BJ (cell line): ENCODE results near the gene CIDEB. TPM values are rescaled to one million over a fixed set of nuclear protein-coding genes. Genes with fewer than 3 reads are reported as not detected.

Experiments used
- CTCF ChIA-PET: fragments of 350-600 bp; formaldehyde crosslinking; extraction: SDS; loops from one replicate; lab custom pipeline; 2021; ENCODE audit warnings: antibody characterized with exemption, inconsistent platforms; lab: Yijun Ruan, JAX
- POLR2A ChIA-PET: fragments of 300-600 bp; sonication (Branson Sonifier 250); formaldehyde crosslinking; extraction: SDS; loops from one replicate; lab custom pipeline; 2021; ENCODE audit warnings: antibody characterized with exemption; lab: Charles Lee
- DNase-seq: peaks from one replicate; pipeline ENCODE4 v3.0.0-alpha.2; 2011; ENCODE audit warnings: low read depth
- H3K27me3 ChIP-seq: 2 replicates; pipeline ENCODE4 v1.6.0; 2011; ENCODE audit warnings: low read length; ENCODE audit not compliant: control insufficient read depth, insufficient read depth
- H3K36me3 ChIP-seq: 2 replicates; pipeline ENCODE4 v1.5.1; 2011; ENCODE audit warnings: low read length; ENCODE audit not compliant: control insufficient read depth, insufficient read depth
- H3K4me3 ChIP-seq: 2 replicates; pipeline ENCODE4 v1.5.1; 2011; ENCODE audit warnings: low read depth, mild to moderate bottlenecking, control low read depth, low read length
- CTCF ChIP-seq: IDR thresholded peaks from 2 replicates; pipeline ENCODE4 v1.5.1; 2011; ENCODE audit warnings: low read depth, mild to moderate bottlenecking, control low read depth, inconsistent platforms, low read length, moderate library complexity; ENCODE audit not compliant: insufficient read depth
- polyA plus RNA-seq: library from polyadenylated mRNA; depleted of rRNA; stranded (reverse); fragments of >200 nt; gene quantifications from 2 replicates; pipeline ENCODE4 v1.2.3, GENCODE V29; 2011

Gene CIDEB
- polyA plus RNA-seq, 1 experiment: 0.98 TPM

GRCh38 chr14:24290746-24291145, 17.0 kb downstream of the CIDEB start:
- no peak for TF ChIP-seq CTCF
- Histone ChIP-seq H3K27me3 (no peaks in the 10 kb centered on the region), H3K4me3 (no peak overlapping the region), H3K36me3 (peaks cover 7% of the 10 kb centered on the region; the same call in 1 of the 2 replicates)
- ChIA-PET CTCF (interaction anchor here (0.7 to 3.9 kb wide), 4 partner anchors 10 to 71 kb away, joined by 3 to 16 read pairs (median 7); partner anchors contain the start of genes RABGGTA and TINF2), POLR2A (no interaction called here)
- no peak for DNase-seq

GRCh38 chr14:24289649-24290280, 18.0 kb downstream of the CIDEB start:
- CTCF ChIA-PET: interaction anchor here (0.7 to 3.9 kb wide), 6 partner anchors 11 to 201 kb away, joined by 3 to 16 read pairs (median 4); partner anchors contain the start of genes CIDEB, RABGGTA and TINF2
- Histone ChIP-seq H3K36me3 (peaks cover 7% of the 10 kb centered on the region; the same call in 1 of the 2 replicates), H3K27me3 (no peaks in the 10 kb centered on the region), H3K4me3 (no peak overlapping the region)
- TF ChIP-seq CTCF: no peak
- no peak for DNase-seq
- POLR2A ChIA-PET: no interaction called here

GRCh38 chr14:24286996-24287395, 20.8 kb downstream of the CIDEB start:
- TF ChIP-seq CTCF: no peak
- no peaks in the 10 kb centered on the region for H3K27me3 ChIP-seq
- ChIA-PET CTCF (interaction anchor here (0.8 to 9.7 kb wide), 3 partner anchors 10 to 44 kb away, joined by 3 to 47 read pairs (median 11); partner anchors contain the start of genes DHRS1, NOP9 and TINF2), POLR2A (no interaction called here)
- no peak for DNase-seq
- no peak overlapping the region for H3K4me3 ChIP-seq
- H3K36me3 ChIP-seq: peaks cover 3% of the 10 kb centered on the region; the same call in 1 of the 2 replicates

GRCh38 chr14:24285351-24285750, 22.4 kb downstream of the CIDEB start:
- ChIA-PET POLR2A (no interaction called here), CTCF (interaction anchor here (0.6 to 9.7 kb wide), 6 partner anchors 12 to 57 kb away, joined by 3 to 47 read pairs (median 3); partner anchors contain the start of genes CIDEB, DHRS1, NOP9 and TINF2)
- TF ChIP-seq CTCF: no peak
- DNase-seq: no peak
- H3K4me3 ChIP-seq: no peak overlapping the region
- H3K36me3 ChIP-seq: no peaks in the 10 kb centered on the region
- no peaks in the 10 kb centered on the region for H3K27me3 ChIP-seq

- ChIA-PET POLR2A (no interaction called here), CTCF (interaction anchor here (0.8 to 9.7 kb wide), 5 partner anchors 11 to 41 kb away, joined by 3 to 47 read pairs (median 3); partner anchors contain the start of genes CIDEB, DHRS1 and NOP9)
- Histone ChIP-seq H3K4me3 (no peak overlapping the region), H3K27me3 (no peaks in the 10 kb centered on the region), H3K36me3 (no peaks in the 10 kb centered on the region)
- TF ChIP-seq CTCF: no peak
- DNase-seq: no peak
These were observed 23.2 kb downstream of the CIDEB start for GRCh38 chr14:24284501-24285035.
